RWPE1 (cell line): Measurements from ENCODE around the gene HEATR5A.
"Not testable (repeated sequence)": the region's sequence is repeated elsewhere in the genome, so short reads cannot be mapped to it uniquely, and the experiment has no call there.

Source experiments
- CTCF ChIA-PET: fragments of 350-600 bp; sonication (Branson Sonifier 250); formaldehyde crosslinking; extraction: SDS; loops from one replicate; lab custom pipeline; 2021; lab: Yijun Ruan, JAX
- POLR2A ChIA-PET: fragments of 400-600 bp; formaldehyde crosslinking; extraction: SDS; loops from one replicate; lab custom pipeline; 2020; ENCODE audit warnings: antibody characterized with exemption; ENCODE audit not compliant: low non-redundant PET; lab: Yijun Ruan, JAX
- DNase-seq: peaks from one replicate; pipeline ENCODE4 v3.0.0; 2012; ENCODE audit warnings: low spot score
- H3K27ac ChIP-seq: fragments of 450-650 bp; 2 replicates; pipeline ENCODE4 v1.5.1; 2017
- CTCF ChIP-seq: fragments of 450-650 bp; conservative IDR thresholded peaks from 2 replicates; pipeline ENCODE4 v1.5.1; 2017; ENCODE audit warnings: low read depth, mild to moderate bottlenecking

Gene HEATR5A

DNA sequence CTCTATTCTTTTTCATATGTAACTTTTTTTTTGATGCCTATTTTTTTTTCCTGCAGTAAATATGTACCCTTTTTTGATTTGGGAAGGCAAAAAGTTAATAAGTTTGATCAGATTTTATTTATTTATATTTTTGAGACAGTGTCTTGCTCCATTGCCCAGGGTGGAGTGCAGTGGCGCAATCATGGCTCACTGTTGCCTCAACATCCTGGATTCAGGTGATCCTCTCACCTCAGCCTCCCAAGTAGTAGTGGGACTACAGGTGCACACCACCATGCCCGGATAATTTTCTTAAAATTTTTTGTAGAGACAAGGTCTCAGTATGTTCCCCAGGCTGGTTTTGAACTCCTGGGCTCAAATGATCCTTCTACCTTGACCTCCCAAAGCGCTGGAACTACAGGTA, 79.1 kb downstream of the HEATR5A start:
- no peak for TF ChIP-seq CTCF
- ChIA-PET POLR2A (no interaction called here), CTCF (interaction anchor here (0.6 kb wide), 1 partner anchor 554 kb away, joined by 3 read pairs; no protein-coding TSS in a partner anchor)
- H3K27ac ChIP-seq: no peak overlapping the region
- DNase-seq: no peak

DNA sequence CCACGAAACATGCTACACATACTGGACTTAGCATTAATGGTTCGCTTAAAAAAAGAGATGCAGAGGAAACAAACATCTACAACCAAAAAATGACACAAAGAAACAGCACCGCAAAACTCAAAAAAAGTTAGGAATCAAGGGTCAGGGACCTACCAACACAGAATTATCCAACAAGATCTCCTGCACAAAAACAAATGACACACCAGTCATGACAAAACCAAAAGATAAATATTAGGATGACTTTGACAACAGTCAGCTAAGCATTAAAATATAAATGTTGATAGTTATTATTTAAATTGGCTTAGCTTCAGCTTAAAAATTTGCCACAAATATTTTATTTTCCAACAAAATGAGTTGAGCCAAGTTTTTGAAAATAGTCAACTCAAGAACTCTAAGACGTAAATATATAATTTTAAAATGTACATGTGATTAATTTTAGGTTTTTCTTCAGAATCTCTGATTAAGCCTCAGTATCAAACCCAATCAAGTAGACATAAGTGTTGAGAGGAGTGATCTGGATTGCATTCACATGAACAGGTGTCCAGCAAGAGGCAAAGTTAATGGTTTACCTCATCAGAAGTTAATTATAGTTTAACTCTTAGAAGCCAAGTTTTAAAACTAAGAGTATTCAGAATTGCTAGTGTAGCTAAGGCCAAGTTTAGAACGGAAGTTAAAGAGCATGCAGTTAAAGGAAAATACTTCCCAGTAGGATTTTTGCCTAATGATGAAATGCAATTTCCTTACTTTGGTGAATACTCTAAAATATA, 79.9 kb downstream of the HEATR5A start:
- no peak for TF ChIP-seq CTCF
- CTCF ChIA-PET: no interaction called here
- POLR2A ChIA-PET: no interaction called here
- no peak overlapping the region for H3K27ac ChIP-seq
- no peak for DNase-seq

GRCh38 chr14:31339743-31340142, 80.6 kb downstream of the HEATR5A start:
- ChIA-PET CTCF (no interaction called here), POLR2A (no interaction called here)
- H3K27ac ChIP-seq: no peak overlapping the region
- no peak for DNase-seq
- no peak for TF ChIP-seq CTCF

- CTCF ChIA-PET: no interaction called here
- POLR2A ChIA-PET: no interaction called here
- no peak for DNase-seq
- no peak for TF ChIP-seq CTCF
- no peak overlapping the region for H3K27ac ChIP-seq
Measured at GRCh38 chr14:31337331-31337730, 83.0 kb downstream of the HEATR5A start.

DNA sequence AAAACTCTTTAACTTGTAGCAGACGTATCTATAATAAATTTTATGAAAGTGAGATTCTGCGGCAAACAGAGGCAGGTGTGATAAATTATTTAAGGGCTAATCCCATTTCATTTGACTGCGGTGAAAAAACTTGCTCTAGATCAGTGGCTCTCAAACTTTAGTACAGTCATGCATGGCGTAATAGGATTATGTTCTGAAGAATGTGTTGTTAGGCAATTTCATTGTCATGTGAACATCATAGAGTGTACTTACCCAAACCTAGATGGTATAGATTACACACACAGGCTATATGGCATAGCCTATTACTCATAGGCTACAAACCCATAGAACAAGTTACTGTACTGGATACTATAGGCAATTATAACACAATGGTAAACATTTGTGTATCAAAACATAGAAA, 83.7 kb downstream of the HEATR5A start:
- no peak overlapping the region for H3K27ac ChIP-seq
- no peak for TF ChIP-seq CTCF
- peak; percentile 48 for DNase-seq
- ChIA-PET POLR2A (no interaction called here), CTCF (interaction anchor here (1.1 kb wide), 1 partner anchor 129 kb away, joined by 4 read pairs; the partner anchor contains the start of gene HECTD1)

GRCh38 chr14:31331395-31331794, 89.0 kb downstream of the HEATR5A start:
- POLR2A ChIA-PET, DNase-seq, H3K27ac ChIP-seq: not testable (repeated sequence)
- CTCF ChIA-PET: interaction anchor here (0.7 kb wide), 1 partner anchor 679 kb away, joined by 5 read pairs; no protein-coding TSS in a partner anchor

DNA sequence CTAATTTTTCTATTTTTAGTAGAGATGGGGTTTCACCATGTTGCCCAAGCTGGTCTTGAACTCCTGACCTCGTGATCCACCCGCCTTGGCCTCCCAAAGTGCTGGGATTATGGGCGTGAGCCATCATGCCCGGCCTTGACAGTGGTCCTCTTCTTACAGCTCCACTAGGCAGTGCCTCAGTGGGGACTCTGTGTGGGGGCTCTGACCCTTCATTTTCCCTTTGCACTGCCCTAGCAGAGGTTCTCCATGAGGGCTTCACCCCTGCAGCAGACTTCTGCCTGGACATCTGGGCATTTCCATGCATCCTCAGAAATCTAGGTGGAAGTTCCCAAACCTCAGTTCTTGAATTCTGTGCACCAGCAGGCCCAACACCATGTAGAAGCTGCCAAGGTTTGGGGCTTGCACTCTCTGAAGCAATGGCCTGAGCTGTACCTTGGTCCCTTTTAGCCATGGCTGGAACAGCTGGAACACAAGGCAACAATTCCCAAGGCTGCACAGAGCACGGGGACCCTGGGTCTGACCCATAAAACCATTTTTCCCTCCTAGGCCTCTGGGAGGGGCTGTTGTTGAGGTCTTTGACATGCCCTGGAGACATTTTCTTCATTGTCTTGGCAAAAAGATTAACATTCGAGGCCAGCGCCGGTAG, 90.4 kb downstream of the HEATR5A start:
- H3K27ac ChIP-seq, DNase-seq, POLR2A ChIA-PET: not testable (repeated sequence)
- CTCF ChIA-PET: interaction anchor here (0.5 kb wide), 1 partner anchor 108 kb away, joined by 3 read pairs; no protein-coding TSS in a partner anchor
